Measurements from ENCODE around the gene AKAP13.
A peak's percentile ranks its signal among the peaks of the same experiment; 100 is the strongest.
"Not testable (repeated sequence)": the region's sequence is repeated elsewhere in the genome, so short reads cannot be mapped to it uniquely, and the experiment has no call there.

AKAP13 gene

GRCh38 chr15:85380217-85380811 is at the start of gene AKAP13:
Gene AKAP13, plus strand, starts transcription at chr15:85380603. Its CDS starts 105,118 bp downstream, at chr15:85485721.
- peak; percentile 67 to 85 for DNase-seq

GRCh38 chr15:85330901-85331588 is 49.4 kb upstream of the AKAP13 start:
- DNase-seq: peak; percentile 3 to 45

GRCh38 chr15:85331655-85332285 is 48.6 kb upstream of the AKAP13 start:
- no peak for DNase-seq

GRCh38 chr15:85333132-85333831 is 47.1 kb upstream of the AKAP13 start:
- DNase-seq: no peak

GRCh38 chr15:85334241-85334640 is 46.2 kb upstream of the AKAP13 start:
- DNase-seq: no peak

GRCh38 chr15:85335193-85335942 is 45.0 kb upstream of the AKAP13 start:
- no peak for DNase-seq

GRCh38 chr15:85336880-85337279 is 43.5 kb upstream of the AKAP13 start:
- DNase-seq: no peak

GRCh38 chr15:85337425-85338074 is 42.9 kb upstream of the AKAP13 start:
- no peak for DNase-seq

- no peak for DNase-seq
Measured at GRCh38 chr15:85340321-85340665, 40.1 kb upstream of the AKAP13 start.

GRCh38 chr15:85340852-85341251 is 39.6 kb upstream of the AKAP13 start:
- DNase-seq: no peak

- not testable (repeated sequence) for DNase-seq
Measured at GRCh38 chr15:85342163-85342562, 38.2 kb upstream of the AKAP13 start.

- DNase-seq: not testable (repeated sequence)
Measured at GRCh38 chr15:85343443-85343842, 37.0 kb upstream of the AKAP13 start.

- DNase-seq: not testable (repeated sequence)
Measured at GRCh38 chr15:85344241-85344640, 36.2 kb upstream of the AKAP13 start.

- DNase-seq: not testable (repeated sequence)
Measured at GRCh38 chr15:85344653-85345114, 35.7 kb upstream of the AKAP13 start.

GRCh38 chr15:85345196-85345918 is 35.0 kb upstream of the AKAP13 start:
- DNase-seq: not testable (repeated sequence)

- not testable (repeated sequence) for DNase-seq
Measured at GRCh38 chr15:85346462-85347084, 33.8 kb upstream of the AKAP13 start.

GRCh38 chr15:85347264-85348047 is 32.9 kb upstream of the AKAP13 start:
- DNase-seq: not testable (repeated sequence)

GRCh38 chr15:85348048-85348766 is 32.2 kb upstream of the AKAP13 start:
- DNase-seq: not testable (repeated sequence)

- not testable (repeated sequence) for DNase-seq
Measured at GRCh38 chr15:85349062-85349461, 31.3 kb upstream of the AKAP13 start.

All from NCI-H187 (cell line).